Lung (tissue), 12 donors: ENCODE measurements around the gene ABL2. TPM values are rescaled to one million over a fixed set of nuclear protein-coding genes. Genes with fewer than 3 reads are reported as not detected.

Source experiments
- ATAC-seq: fragments of 200-7000 bp; cut with Tn5 transposase; one replicate; pipeline ENCODE4 v1.9.1; 2020; ENCODE audit warnings: moderate number of reproducible peaks; ENCODE audit not compliant: insufficient read depth, low FRiP score
- DNase-seq, 3 donors: peaks; one replicate each; pipeline ENCODE4 v3.0.0-alpha.2; 2013 to 2017
- H3K27ac ChIP-seq, 2 donors: one replicate each; pipeline ENCODE4 v1.5.1; 2013; ENCODE audit warnings: mild to moderate bottlenecking in 2 of 2, moderate library complexity in 2 of 2, control low read depth in 1 of 2, inconsistent platforms in 1 of 2, low read depth in 1 of 2, low read length in 1 of 2
- H3K27me3 ChIP-seq, 3 donors: one replicate each; pipeline ENCODE4 v1.5.1; 2013; ENCODE audit warnings: low read length in 2 of 3; ENCODE audit not compliant: control insufficient read depth in 3 of 3, insufficient read depth in 3 of 3
- H3K36me3 ChIP-seq, 4 donors: one replicate each; pipeline ENCODE4 v1.5.1; 2013; ENCODE audit warnings: low read length in 4 of 4, mild to moderate bottlenecking in 1 of 4, moderate library complexity in 1 of 4; ENCODE audit not compliant: control insufficient read depth in 4 of 4, insufficient read depth in 4 of 4
- H3K4me1 ChIP-seq, 5 donors: one replicate each; pipeline ENCODE4 v1.5.1; 2013; ENCODE audit warnings: low read length in 5 of 5, mild to moderate bottlenecking in 2 of 5, moderate library complexity in 1 of 5; ENCODE audit not compliant: control insufficient read depth in 5 of 5, insufficient read depth in 5 of 5
- H3K4me3 ChIP-seq: one replicate; pipeline ENCODE4 v1.5.1; 2013; ENCODE audit warnings: mild to moderate bottlenecking, control low read depth, moderate library complexity
- H3K9ac ChIP-seq, 2 donors: one replicate each; pipeline ENCODE4 v1.5.1; 2013; ENCODE audit warnings: low read length in 2 of 2, control low read depth in 1 of 2; ENCODE audit not compliant: insufficient read depth in 1 of 2
- H3K9me3 ChIP-seq, 4 donors: one replicate each; pipeline ENCODE4 v1.5.1; 2013; ENCODE audit warnings: low read length in 3 of 4, mild to moderate bottlenecking in 1 of 4, moderate library complexity in 1 of 4; ENCODE audit not compliant: control insufficient read depth in 4 of 4, insufficient read depth in 3 of 4
- CTCF ChIP-seq: IDR thresholded peaks from 2 replicates; pipeline ENCODE4 v1.5.1; 2012; ENCODE audit warnings: mild to moderate bottlenecking; ENCODE audit errors: control extremely low read depth, extremely low read depth
- WGBS, 2 donors: extraction: QIAGEN DNeasy Blood & Tissue Kit; methylation state at CpG; one replicate each; pipeline ENCODE4 v1.1.7; 2013; 5-methylcytosine and 5-hydroxymethylcytosine counted together
- polyA plus RNA-seq, 2 donors: library from polyadenylated mRNA; stranded (reverse); fragments of 200-250 nt; gene quantifications; one replicate each; pipeline ENCODE4 v1.2.1, GENCODE V29; 2013
- total RNA-seq, 2 donors: library from RNA; depleted of rRNA in 1 of 2; stranded (reverse); fragments of >200 nt in 1 of 2; gene quantifications; one replicate each; pipeline ENCODE4 v1.2.1, GENCODE V29; 2014 to 2021
- donor health status: control.
- donor health status: control.
- donor health status: Bipolar disorder and iron deficiency.
- donor health status: healthy.
- donor health status: DM: yes; HTN: yes; CAD: no.

The ABL2 gene
- total and polyA plus RNA-seq, 4 donors = 3.3 to 27.8 (median 16.4) TPM

GRCh38 chr1:179145521-179145920 lies 84.0 kb downstream of the ABL2 start:
- DNase-seq = no peak
- no peak for TF ChIP-seq CTCF

GRCh38 chr1:179144626-179145025 lies 84.9 kb downstream of the ABL2 start:
- Histone ChIP-seq H3K4me1 (peaks cover 0 to 7% (median 3%) of the 10 kb centered on the region in 5 donors), H3K9ac (no peak overlapping the region), H3K36me3 (peaks cover 0 to 5% (median 0%) of the 10 kb centered on the region in 4 donors), H3K4me3 (no peak overlapping the region), H3K9me3 (no peaks in the 10 kb centered on the region), H3K27me3 (no peaks in the 10 kb centered on the region), H3K27ac (no peak overlapping the region)
- 90 to 100% methylated on average over 1 of the region's 1 CpG for WGBS, 2 donors
- ATAC-seq (no peak), DNase-seq (no peak)
- no peak for TF ChIP-seq CTCF

More at GRCh38 chr1:179145521-179145920, 84.0 kb downstream of the ABL2 start:
- 98 to 99% methylated on average over 3 of the region's 3 CpGs for WGBS, 2 donors
- Histone ChIP-seq H3K27me3 (no peaks in the 10 kb centered on the region), H3K4me1 (peaks cover 0 to 7% (median 3%) of the 10 kb centered on the region in 5 donors), H3K27ac (no peak overlapping the region), H3K36me3 (peaks cover 0 to 5% (median 0%) of the 10 kb centered on the region in 4 donors), H3K4me3 (no peak overlapping the region), H3K9ac (no peak overlapping the region), H3K9me3 (no peaks in the 10 kb centered on the region)
- no peak for ATAC-seq

- WGBS, 2 donors = 62 to 81% methylated on average over 3 of the region's 3 CpGs
- H3K4me3 ChIP-seq = no peak overlapping the region
- H3K9ac ChIP-seq = peak overlapping the region in 1 of 2 donors; percentile 4
- DNase-seq (peak in 2 of 3 donors; percentile 38 to 57), ATAC-seq (no peak)
- no peaks in the 10 kb centered on the region for H3K27me3 ChIP-seq
- no peak for TF ChIP-seq CTCF
- H3K4me1 ChIP-seq = peaks cover 0 to 7% (median 3%) of the 10 kb centered on the region in 5 donors
- no peak overlapping the region for H3K27ac ChIP-seq
- no peaks in the 10 kb centered on the region for H3K9me3 ChIP-seq
- H3K36me3 ChIP-seq = peaks cover 0 to 4% (median 0%) of the 10 kb centered on the region in 4 donors
Measured at GRCh38 chr1:179143322-179143721, 86.2 kb downstream of the ABL2 start.

GRCh38 chr1:179142889-179143299 lies 86.6 kb downstream of the ABL2 start:
- TF ChIP-seq CTCF = no peak
- peak in 2 of 3 donors; percentile 38 to 45 for DNase-seq
- peak overlapping the region; percentile 78 to 84 for H3K27ac ChIP-seq
- no peak overlapping the region for H3K4me3 ChIP-seq
- 71 to 75% methylated on average over 2 of the region's 2 CpGs for WGBS, 2 donors
- ATAC-seq = peak; percentile 65
- no peaks in the 10 kb centered on the region for H3K9me3 ChIP-seq
- no peak overlapping the region for H3K9ac ChIP-seq
- H3K27me3 ChIP-seq = no peaks in the 10 kb centered on the region
- peaks cover 0 to under 1% (median 0%) of the 10 kb centered on the region in 4 donors for H3K36me3 ChIP-seq
- H3K4me1 ChIP-seq = peaks cover 0 to 10% (median 3%) of the 10 kb centered on the region in 5 donors
